Heart right ventricle (tissue), 16 donors: ENCODE results near the gene KDM1B. TPM values are rescaled to one million over a fixed set of nuclear protein-coding genes. Genes with fewer than 3 reads are reported as not detected.

ENCODE experiments used
- ATAC-seq, 8 donors: fragments of 200-7000 bp; cut with Tn5 transposase; one replicate each; pipeline ENCODE4 v1.9.1; 2020; ENCODE audit warnings: mild to moderate bottlenecking in 8 of 8, moderate library complexity in 8 of 8, moderate number of reproducible peaks in 1 of 8
- DNase-seq, 2 donors: peaks; one replicate each; pipeline ENCODE4 v3.0.0-alpha.2; 2020
- H3K27ac ChIP-seq, 10 donors: fragments of 200-600 bp; sonication (generic) in 2 of 10; one replicate each; pipeline versions ENCODE4 v1.5.0 to v1.8.0; 2020 to 2022; ENCODE audit warnings: mild to moderate bottlenecking in 3 of 10
- H3K27me3 ChIP-seq, 7 donors: fragments of 200-600 bp; one replicate each; pipeline ENCODE4 v1.8.0; 2021 to 2022; ENCODE audit warnings: mild to moderate bottlenecking in 2 of 7
- H3K36me3 ChIP-seq, 9 donors: fragments of 200-600 bp; sonication (generic) in 1 of 9; one replicate each; pipeline versions ENCODE4 v1.5.0 to v1.8.0; 2020 to 2022; ENCODE audit warnings: mild to moderate bottlenecking in 2 of 9
- H3K4me1 ChIP-seq, 9 donors: fragments of 200-600 bp; sonication (generic) in 1 of 9; one replicate each; pipeline versions ENCODE4 v1.5.0 to v1.8.0; 2020 to 2022; ENCODE audit warnings: mild to moderate bottlenecking in 4 of 9
- H3K4me3 ChIP-seq, 10 donors: fragments of 200-600 bp; sonication (generic) in 2 of 10; one replicate each; pipeline versions ENCODE4 v1.5.0 to v1.8.0; 2020 to 2022; ENCODE audit warnings: mild to moderate bottlenecking in 7 of 10, moderate library complexity in 2 of 10
- H3K9me3 ChIP-seq, 11 donors: fragments of 200-600 bp in 10 of 11; sonication (generic) in 2 of 11; one replicate each; pipeline versions ENCODE4 v1.5.0 to v1.8.0; 2013 to 2022; ENCODE audit warnings: mild to moderate bottlenecking in 2 of 11, control low read depth in 1 of 11, moderate library complexity in 1 of 11
- CTCF ChIP-seq, 9 donors: fragments of 200-600 bp; sonication (generic) in 2 of 9; IDR thresholded peaks; one replicate each; pipeline versions ENCODE4 v1.5.0 to v1.8.0; 2021 to 2022; ENCODE audit warnings: antibody characterized with exemption in 9 of 9, mild to moderate bottlenecking in 5 of 9, moderate library complexity in 1 of 9
- WGBS, 2 donors: extraction: QIAGEN DNeasy Blood & Tissue Kit; methylation state at CpG; one replicate each; pipeline ENCODE4 v1.1.7; 2013; ENCODE audit warnings: inconsistent platforms in 1 of 2; 5-methylcytosine and 5-hydroxymethylcytosine counted together
- intact Hi-C, 10 donors: fragments of 100-400 bp; cut with DNase I; formaldehyde crosslinking; loops; one replicate each; pipeline versions ENCODE4 v1.11.1 to v1.14.2; 2022
- polyA plus RNA-seq, 2 donors: library from polyadenylated mRNA; stranded (reverse); fragments of 200-250 nt; gene quantifications; one replicate each; pipeline ENCODE4 v1.2.3, GENCODE V29; 2013
- total RNA-seq, 10 donors: library from RNA; stranded (reverse); fragmentation: NEBNext Ultra II Directional in 3 of 10; extraction: Animal tissue kit (Norgen Biotek cat#: 25700) in 3 of 10; gene quantifications; one replicate each; pipeline versions ENCODE4 v1.2.1 to v1.2.4, GENCODE V29; 2021 to 2023
- donor health status: Arrhythmogenic right ventricular cardiomyopathy.
- donor health status: ischemic (EF 13 %, LVEDD 7.1; RV severe dilation, severe dysfunction).
- donor health status: healthy with polysubstance abuse.
- donor health status: DM: no; HTN: yes; CAD: no.
- donor health status: DM: no; HTN: no; CAD: no.
- donor health status: ischemic (EF 25% LVEDD 6.9; RV normal size, moderate dysfunction).
- donor health status: ischemic (EF 25% LVEDD 5.7; RV mildly dilated, moderate dysfunction).
- donor health status: healthy.
- donor health status: DM: yes; HTN: yes; CAD: no.
- donor health status: Ischemic cardiomyopathy.
- donor health status: ischemic (EF 35%, LVEDD 5.7; RV mildly dilated, moderate dysfunction).
- donor health status: nonischemic (EF 11% LVEDD 7.7; RV severe dilation, severe dysfunction).
- donor health status: DM: yes; HTN: yes; CAD: no.
- donor health status: PGD.
- donor health status: ischemic (EF 29% LVEDD 5.4; RV normal size, mild dysfunction).
- donor health status: nonischemic (EF 23%, LVEDD 6.1; RV moderate dilation, normal function).

Gene KDM1B
- total and polyA plus RNA-seq, 12 donors: 2.3 to 22.5 (median 15.2) TPM

- WGBS, 2 donors: 79% methylated on average over 6 of the region's 6 CpGs
- no peak for TF ChIP-seq CTCF (IDR thresholded peaks at IDR 0.05)
- H3K27ac ChIP-seq: no peak overlapping the region
- peaks cover 0 to 11% (median 3%) of the 10 kb centered on the region in 9 donors for H3K4me1 ChIP-seq
- no peak for ATAC-seq
- intact Hi-C loops: no loop called here
- H3K9me3 ChIP-seq: no peaks in the 10 kb centered on the region
- H3K4me3 ChIP-seq: no peak overlapping the region
- DNase-seq: no peak
- H3K36me3 ChIP-seq: peaks cover 0 to 91% (median 32%) of the 10 kb centered on the region in 9 donors
- no peaks in the 10 kb centered on the region for H3K27me3 ChIP-seq
These were observed 99.6 kb downstream of the KDM1B start for GRCh38 chr6:18254793-18255192.

- intact Hi-C loops: loop anchor here in 6 of 10 donors (5.0 to 10.0 kb wide), 6 partner anchors 48 to 1952 kb away; partner anchors contain the start of genes KDM1B (in 4 of the 6), TPMT (in 4 of the 6), KIF13A (in 1 of the 6) and MBOAT1 (in 1 of the 6)
- peaks cover 0 to 47% (median 38%) of the 10 kb centered on the region in 9 donors for H3K4me1 ChIP-seq
- no peak overlapping the region for H3K27ac ChIP-seq
- WGBS, 2 donors: 91 to 92% methylated on average over 4 of the region's 4 CpGs
- H3K36me3 ChIP-seq: peaks cover 0 to 56% (median 26%) of the 10 kb centered on the region in 9 donors
- no peaks in the 10 kb centered on the region for H3K27me3 ChIP-seq
- ATAC-seq (no peak), DNase-seq (no peak)
- no peaks in the 10 kb centered on the region for H3K9me3 ChIP-seq
- TF ChIP-seq CTCF (IDR thresholded peaks at IDR 0.05): no peak
- no peak overlapping the region for H3K4me3 ChIP-seq
These were observed 104.6 kb downstream of the KDM1B start for GRCh38 chr6:18259675-18260447.

- 52 to 62% methylated on average over 4 of the region's 4 CpGs for WGBS, 2 donors
- intact Hi-C loops: loop anchor here in 6 of 10 donors (5.0 to 10.0 kb wide), 6 partner anchors 48 to 1952 kb away; partner anchors contain the start of genes KDM1B (in 4 of the 6), TPMT (in 4 of the 6), KIF13A (in 1 of the 6) and MBOAT1 (in 1 of the 6)
- DNase-seq (no peak), ATAC-seq (no peak)
- Histone ChIP-seq H3K27me3 (no peaks in the 10 kb centered on the region), H3K9me3 (no peaks in the 10 kb centered on the region), H3K27ac (peak overlapping the region in 1 of 10 donors; percentile 96), H3K4me1 (peaks cover 0 to 52% (median 38%) of the 10 kb centered on the region in 9 donors), H3K4me3 (no peak overlapping the region), H3K36me3 (peaks cover 0 to 49% (median 24%) of the 10 kb centered on the region in 9 donors)
- TF ChIP-seq CTCF (IDR thresholded peaks at IDR 0.05): no peak
These were observed 105.4 kb downstream of the KDM1B start for GRCh38 chr6:18260448-18261106.

GRCh38 chr6:18261877-18262276 is 106.7 kb downstream of the KDM1B start:
- ATAC-seq (no peak), DNase-seq (no peak)
- peak overlapping the region in 1 of 10 donors; percentile 93 for H3K4me3 ChIP-seq
- no peak for TF ChIP-seq CTCF (IDR thresholded peaks at IDR 0.05)
- H3K4me1 ChIP-seq: peaks cover 0 to 52% (median 38%) of the 10 kb centered on the region in 9 donors
- H3K27ac ChIP-seq: peak overlapping the region in 1 of 10 donors; percentile 96
- H3K27me3 ChIP-seq: no peaks in the 10 kb centered on the region
- 71 to 72% methylated on average over 6 of the region's 6 CpGs for WGBS, 2 donors
- H3K9me3 ChIP-seq: no peaks in the 10 kb centered on the region
- peaks cover 0 to 36% (median 11%) of the 10 kb centered on the region in 9 donors for H3K36me3 ChIP-seq
- intact Hi-C loops: loop anchor here in 6 of 10 donors (5.0 to 10.0 kb wide), 6 partner anchors 50 to 1950 kb away; partner anchors contain the start of genes KDM1B (in 4 of the 6), TPMT (in 4 of the 6), KIF13A (in 1 of the 6) and MBOAT1 (in 1 of the 6)
